GM18498 (cell line): Measurements from ENCODE around the gene MYB.

ENCODE experiments used
- ATAC-seq: cut with Tn5 transposase; IDR thresholded peaks from one replicate; pipeline ENCODE4 v1.9.1; 2021; ENCODE audit warnings: mild to moderate bottlenecking, moderate library complexity; ENCODE audit not compliant: unreplicated experiment

MYB gene

GRCh38 chr6:135185483-135185882, 4.4 kb downstream of the MYB start:
- ATAC-seq, result no peak

GRCh38 chr6:135186255-135186654, 5.1 kb downstream of the MYB start:
- no peak for ATAC-seq

GRCh38 chr6:135187372-135187771, 6.3 kb downstream of the MYB start:
- ATAC-seq, result no peak

GRCh38 chr6:135188718-135189117, 7.6 kb downstream of the MYB start:
- ATAC-seq, result no peak

GRCh38 chr6:135189344-135189743, 8.2 kb downstream of the MYB start:
- ATAC-seq, result no peak

- no peak for ATAC-seq
Observed at GRCh38 chr6:135191508-135192255, 10.6 kb downstream of the MYB start.

- no peak for ATAC-seq
Observed at GRCh38 chr6:135192256-135193174, 11.4 kb downstream of the MYB start.

- ATAC-seq, result no peak
Observed at GRCh38 chr6:135193221-135193620, 12.1 kb downstream of the MYB start.

GRCh38 chr6:135195041-135195440, 13.9 kb downstream of the MYB start:
- no peak for ATAC-seq

- ATAC-seq, result no peak
Observed at GRCh38 chr6:135195522-135195921, 14.4 kb downstream of the MYB start.

GRCh38 chr6:135196739-135197510, 15.8 kb downstream of the MYB start:
- no peak for ATAC-seq

GRCh38 chr6:135202836-135203235, 21.7 kb downstream of the MYB start:
- no peak for ATAC-seq

GRCh38 chr6:135204951-135205350, 23.8 kb downstream of the MYB start:
- no peak for ATAC-seq

- no peak for ATAC-seq
Observed at GRCh38 chr6:135209803-135210202, 28.7 kb downstream of the MYB start.

- ATAC-seq, result no peak
Observed at GRCh38 chr6:135210632-135211305, 29.7 kb downstream of the MYB start.

GRCh38 chr6:135211306-135211702, 30.2 kb downstream of the MYB start:
- no peak for ATAC-seq

GRCh38 chr6:135212020-135212806, 31.1 kb downstream of the MYB start:
- no peak for ATAC-seq

- no peak for ATAC-seq
Observed at GRCh38 chr6:135212935-135213334, 31.8 kb downstream of the MYB start.

- no peak for ATAC-seq
Observed at GRCh38 chr6:135213616-135214015, 32.5 kb downstream of the MYB start.

GRCh38 chr6:135215160-135215559, 34.1 kb downstream of the MYB start:
- ATAC-seq, result no peak
